Esophagus squamous epithelium (tissue), 5 donors: ENCODE data around the gene RBFOX1. TPM values are rescaled to one million over a fixed set of nuclear protein-coding genes. Genes with fewer than 3 reads are reported as not detected.

Experiments
- DNase-seq: peaks from one replicate; lab custom pipeline; 2025; lab: John Stamatoyannopoulos, UW
- H3K27ac ChIP-seq, 4 donors: fragments of 200-600 bp; sonication (generic); one replicate each; pipeline ENCODE4 v1.5.1; 2016 to 2019; ENCODE audit warnings: mild to moderate bottlenecking in 1 of 4
- H3K27me3 ChIP-seq, 4 donors: fragments of 200-600 bp; sonication (generic); 1 replicate in 3 of 4; 2 replicates in 1 of 4; pipeline versions ENCODE4 v1.5.1 to v1.6.0; 2017 to 2021; ENCODE audit warnings: antibody characterized with exemption in 1 of 4
- H3K36me3 ChIP-seq, 3 donors: fragments of 200-600 bp; sonication (generic); one replicate each; pipeline ENCODE4 v1.5.1; 2016 to 2019
- H3K4me1 ChIP-seq, 3 donors: fragments of 200-600 bp; sonication (generic); one replicate each; pipeline ENCODE4 v1.5.1; 2017 to 2019
- H3K4me3 ChIP-seq, 4 donors: fragments of 200-600 bp; sonication (generic); 1 replicate in 3 of 4; 2 replicates in 1 of 4; pipeline ENCODE4 v1.5.1; 2016 to 2019; ENCODE audit warnings: mild to moderate bottlenecking in 2 of 4, moderate library complexity in 1 of 4
- H3K9me3 ChIP-seq, 3 donors: fragments of 200-600 bp; sonication (generic); one replicate each; pipeline ENCODE4 v1.5.1; 2016 to 2019
- POLR2A ChIP-seq, 4 donors: fragments of 450-650 bp; IDR thresholded peaks; one replicate each; pipeline ENCODE4 v1.6.1; 2017; ENCODE audit warnings: antibody characterized with exemption in 4 of 4, mild to moderate bottlenecking in 4 of 4, moderate library complexity in 3 of 4
- WGBS, 2 donors: methylation state at CpG; one replicate each; pipeline ENCODE4 v1.1.5; 2018; 5-methylcytosine and 5-hydroxymethylcytosine counted together
- intact Hi-C: fragments of 100-400 bp; cut with DNase I; formaldehyde crosslinking; loops from one replicate; pipeline ENCODE4 v1.15.0; 2022
- total RNA-seq, 4 donors: library from RNA; depleted of rRNA; stranded (reverse); fragments of >200 nt; gene quantifications; one replicate each; pipeline ENCODE4 v1.1.0, GENCODE V29; 2016
- TF ChIP-seq, protein P1 (sequence below), 6 experiments: fragments of 450-650 bp in 4 of 6; fragments of 200-600 bp in 2 of 6; sonication (generic) in 2 of 6; IDR thresholded peaks; one replicate each; pipeline ENCODE4 v1.5.1; 2016 to 2019; ENCODE audit warnings: antibody characterized with exemption in 6 of 6, mild to moderate bottlenecking in 4 of 6, moderate library complexity in 4 of 6
- donor health status: DM: yes; HTN: yes; CAD: no.

Gene RBFOX1
- total RNA-seq, 4 donors from 2014 or later: not detected

- 65 to 78% methylated on average over 5 of the region's 5 CpGs for WGBS, 2 donors
- no peak for DNase-seq
- Histone ChIP-seq H3K27me3 (no peaks in the 10 kb centered on the region), H3K27ac (no peak overlapping the region), H3K4me3 (no peak overlapping the region), H3K4me1 (no peaks in the 10 kb centered on the region), H3K9me3 (no peaks in the 10 kb centered on the region), H3K36me3 (no peaks in the 10 kb centered on the region)
- TF ChIP-seq, protein P1, sequence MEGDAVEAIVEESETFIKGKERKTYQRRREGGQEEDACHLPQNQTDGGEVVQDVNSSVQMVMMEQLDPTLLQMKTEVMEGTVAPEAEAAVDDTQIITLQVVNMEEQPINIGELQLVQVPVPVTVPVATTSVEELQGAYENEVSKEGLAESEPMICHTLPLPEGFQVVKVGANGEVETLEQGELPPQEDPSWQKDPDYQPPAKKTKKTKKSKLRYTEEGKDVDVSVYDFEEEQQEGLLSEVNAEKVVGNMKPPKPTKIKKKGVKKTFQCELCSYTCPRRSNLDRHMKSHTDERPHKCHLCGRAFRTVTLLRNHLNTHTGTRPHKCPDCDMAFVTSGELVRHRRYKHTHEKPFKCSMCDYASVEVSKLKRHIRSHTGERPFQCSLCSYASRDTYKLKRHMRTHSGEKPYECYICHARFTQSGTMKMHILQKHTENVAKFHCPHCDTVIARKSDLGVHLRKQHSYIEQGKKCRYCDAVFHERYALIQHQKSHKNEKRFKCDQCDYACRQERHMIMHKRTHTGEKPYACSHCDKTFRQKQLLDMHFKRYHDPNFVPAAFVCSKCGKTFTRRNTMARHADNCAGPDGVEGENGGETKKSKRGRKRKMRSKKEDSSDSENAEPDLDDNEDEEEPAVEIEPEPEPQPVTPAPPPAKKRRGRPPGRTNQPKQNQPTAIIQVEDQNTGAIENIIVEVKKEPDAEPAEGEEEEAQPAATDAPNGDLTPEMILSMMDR (IDR thresholded peaks at IDR 0.05): no peak
- TF ChIP-seq POLR2A (IDR thresholded peaks at IDR 0.05): no peak
- intact Hi-C loops: no loop called here
Measured at GRCh38 chr16:7355758-7356157, 23.1 kb downstream of the RBFOX1 start.

DNA sequence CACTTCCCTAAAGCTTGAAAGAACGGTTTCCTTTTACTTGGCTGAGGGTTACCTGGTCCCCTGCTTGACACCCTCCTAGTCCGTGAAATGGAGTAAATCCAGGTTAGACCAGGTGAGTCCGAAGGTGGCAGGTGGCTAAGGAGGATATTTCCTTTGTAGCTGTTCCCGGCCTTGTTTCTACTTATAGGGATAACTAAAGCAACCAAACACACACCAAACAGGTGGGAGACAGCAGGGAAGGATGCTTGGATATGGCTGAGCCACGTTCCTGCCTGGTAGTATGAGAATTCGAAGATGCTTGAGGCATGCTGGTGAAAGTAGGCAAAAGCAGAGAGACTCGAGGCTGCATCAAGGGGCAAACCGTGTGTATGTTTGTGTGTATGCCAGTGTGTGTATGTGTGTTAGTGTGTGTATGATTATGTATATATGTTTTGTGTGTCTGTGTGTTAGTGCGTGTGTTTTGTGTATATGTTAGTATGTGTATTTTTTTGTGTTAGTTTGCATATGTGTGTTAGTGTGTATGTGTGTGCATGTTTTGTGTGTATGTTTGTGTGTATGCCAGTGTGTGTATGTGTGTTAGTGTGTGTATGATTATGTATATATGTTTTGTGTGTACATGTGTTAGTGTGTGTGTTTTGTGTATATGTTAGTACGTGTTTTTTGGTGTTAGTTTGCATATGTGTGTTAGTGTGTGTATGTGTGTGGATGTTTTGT is 28.9 kb downstream of the RBFOX1 start:
- Histone ChIP-seq H3K4me1 (peaks cover 0 to 5% (median 0%) of the 10 kb centered on the region in 3 donors), H3K9me3 (no peaks in the 10 kb centered on the region), H3K36me3 (no peaks in the 10 kb centered on the region)

GRCh38 chr16:7362231-7362630 is 29.6 kb downstream of the RBFOX1 start:
- H3K36me3 ChIP-seq: no peaks in the 10 kb centered on the region
- H3K27ac ChIP-seq: no peak overlapping the region
- intact Hi-C loops: no loop called here
- TF ChIP-seq, protein P1 (IDR thresholded peaks at IDR 0.05): no peak
- no peak for TF ChIP-seq POLR2A (IDR thresholded peaks at IDR 0.05)
- no peaks in the 10 kb centered on the region for H3K9me3 ChIP-seq
- H3K4me3 ChIP-seq: no peak overlapping the region
- H3K27me3 ChIP-seq: no peaks in the 10 kb centered on the region
- DNase-seq: no peak
- WGBS, 2 donors: 92% methylated on average over 6 of the region's 6 CpGs
- peaks cover 0 to 5% (median 0%) of the 10 kb centered on the region in 3 donors for H3K4me1 ChIP-seq

More for the DNA sequence above, 28.9 kb downstream of the RBFOX1 start:
- no peak for TF ChIP-seq POLR2A (IDR thresholded peaks at IDR 0.05)
- TF ChIP-seq, protein P1 (IDR thresholded peaks at IDR 0.05): no peak
- Histone ChIP-seq H3K27me3 (no peaks in the 10 kb centered on the region), H3K4me3 (no peak overlapping the region), H3K27ac (no peak overlapping the region)
- 78% methylated on average over 10 of the region's 10 CpGs for WGBS, 2 donors
- DNase-seq: no peak
- intact Hi-C loops: no loop called here

DNA sequence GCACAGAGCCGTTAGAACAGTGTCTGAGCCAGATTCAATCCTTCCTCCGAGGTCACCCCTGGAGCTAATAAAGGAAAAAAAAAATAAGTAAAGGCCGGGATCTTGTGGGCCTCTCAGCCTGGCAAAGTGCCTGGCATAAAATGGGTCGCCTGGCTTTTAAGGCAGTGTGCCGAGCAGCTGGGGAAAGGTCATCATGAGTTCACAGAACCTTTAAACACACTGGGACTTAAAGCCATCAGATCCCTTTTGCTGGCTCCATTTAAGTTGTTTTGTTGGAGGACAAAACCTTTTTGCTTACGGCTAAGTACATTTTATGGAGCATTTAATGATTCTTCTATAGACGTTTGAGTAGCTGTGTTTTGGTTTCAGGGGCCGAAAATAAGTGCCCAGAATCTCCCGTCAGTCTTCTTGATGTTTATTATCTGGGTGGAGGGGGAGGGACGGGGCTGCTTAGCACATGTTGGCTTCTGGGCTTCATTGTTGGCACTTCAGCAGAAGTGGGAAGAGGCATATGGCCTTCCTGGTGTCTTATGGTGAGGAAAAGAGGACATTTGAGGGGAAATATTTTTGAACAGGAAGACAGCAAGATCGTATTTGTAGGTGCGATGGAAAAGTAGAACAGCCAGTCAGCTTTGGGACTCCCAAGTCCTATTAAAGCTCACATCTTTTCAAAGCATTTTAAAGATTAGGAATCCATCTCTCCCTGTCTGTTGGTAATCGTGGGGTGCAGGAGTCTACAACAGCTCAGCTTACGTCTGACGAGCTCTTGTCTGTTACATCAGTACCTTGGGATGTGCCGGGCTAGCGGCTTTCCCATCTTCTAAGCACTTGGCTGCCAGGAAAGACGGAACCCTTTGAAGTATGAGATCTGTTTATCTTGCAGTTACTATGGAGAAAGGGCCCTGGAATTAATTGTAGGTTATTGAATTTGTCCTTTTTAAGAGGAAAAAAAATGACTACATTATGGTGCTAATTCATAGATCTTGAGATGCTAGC is 31.1 kb downstream of the RBFOX1 start:
- H3K4me3 ChIP-seq: no peak overlapping the region
- TF ChIP-seq POLR2A (IDR thresholded peaks at IDR 0.05): no peak
- TF ChIP-seq, protein P1 (IDR thresholded peaks at IDR 0.05): no peak
- no peaks in the 10 kb centered on the region for H3K9me3 ChIP-seq
- DNase-seq: no peak
- intact Hi-C loops: no loop called here
- H3K27me3 ChIP-seq: no peaks in the 10 kb centered on the region
- no peak overlapping the region for H3K27ac ChIP-seq
- H3K36me3 ChIP-seq: no peaks in the 10 kb centered on the region
- peaks cover 0 to 5% (median 0%) of the 10 kb centered on the region in 3 donors for H3K4me1 ChIP-seq
- 15 to 20% methylated on average over 18 of the region's 18 CpGs for WGBS, 2 donors
